ENCODE data around the gene GSN.

GSN gene

GRCh38 chr9:121246821-121247561 is 21.0 kb upstream of the GSN start:
- DNase-seq = no peak

DNA sequence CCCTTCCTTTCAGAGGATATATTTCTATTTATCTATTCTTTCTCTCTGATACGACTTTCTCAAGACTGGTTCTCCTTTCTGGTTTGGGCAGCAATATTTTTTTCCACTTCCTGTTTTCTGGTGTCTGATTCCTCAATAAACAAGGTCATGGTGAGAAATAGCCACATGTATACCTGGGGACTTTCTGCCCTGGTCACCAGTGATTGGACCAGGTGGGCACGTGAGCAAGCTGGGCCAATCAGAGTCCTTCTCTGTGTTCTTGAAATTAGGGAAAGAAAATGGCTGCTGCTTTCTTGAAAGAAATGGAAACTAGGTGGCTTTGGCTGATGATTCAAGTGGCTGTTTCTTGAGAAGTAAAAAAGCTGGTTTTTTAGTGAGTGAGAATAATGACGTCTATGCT is 18.4 kb upstream of the GSN start:
- no peak for DNase-seq

DNA sequence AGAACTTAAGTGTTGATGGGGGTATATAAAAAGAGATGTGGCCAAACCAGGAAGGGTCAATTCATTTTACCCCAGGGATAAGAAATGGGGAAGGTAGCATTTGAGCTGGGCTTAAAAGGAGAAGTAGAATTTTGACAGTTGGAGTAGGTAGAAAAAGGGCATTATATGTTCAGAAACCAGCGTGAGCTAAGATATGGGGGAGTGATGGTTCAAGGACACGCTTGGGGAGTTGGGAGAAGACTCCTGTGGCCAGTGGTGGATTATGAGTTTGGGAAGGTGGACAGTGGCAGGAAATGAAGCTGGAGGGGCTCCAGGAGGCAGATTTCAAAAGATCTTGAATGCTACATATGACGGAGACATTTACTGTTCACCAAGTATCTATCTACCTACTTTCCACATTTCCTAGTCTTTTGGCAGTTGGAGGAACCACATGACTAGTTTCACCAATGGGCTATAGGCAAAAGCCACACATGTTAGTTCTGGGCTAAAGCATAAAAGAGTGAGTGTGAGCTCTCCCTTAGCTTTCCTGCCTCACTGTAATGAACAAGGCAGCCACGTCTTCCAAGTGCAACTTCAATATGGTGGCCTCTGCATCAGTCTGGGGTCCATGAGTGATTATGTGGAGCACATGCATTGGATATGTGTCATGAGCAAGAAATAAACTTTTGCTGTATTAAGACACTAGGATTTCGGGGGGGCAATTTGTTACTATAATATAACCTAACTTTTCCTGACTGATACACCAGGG is 15.7 kb upstream of the GSN start:
- DNase-seq = no peak

GRCh38 chr9:121253162-121253561 is 14.8 kb upstream of the GSN start:
- no peak for DNase-seq

- no peak for DNase-seq
Observed at GRCh38 chr9:121253821-121254501, 14.0 kb upstream of the GSN start.

DNA sequence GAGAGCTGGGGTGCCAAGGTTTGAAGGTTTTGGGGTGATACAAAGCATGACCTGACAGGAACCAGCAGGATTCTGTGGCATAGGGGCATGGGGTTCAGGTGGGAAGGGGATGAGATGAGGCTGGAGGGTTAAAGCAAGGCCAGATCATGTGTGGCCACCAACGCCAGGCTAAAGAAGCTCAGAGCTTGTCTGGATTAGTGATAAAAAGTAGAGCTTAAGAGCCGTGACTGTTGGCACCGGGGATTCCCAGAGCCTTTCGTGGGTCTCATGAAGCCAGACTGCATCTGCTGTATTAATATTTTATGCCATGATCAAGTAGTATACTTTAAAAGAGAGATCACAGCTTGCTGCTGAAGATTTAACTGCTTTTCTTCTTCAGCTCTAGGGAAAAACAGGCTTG is 8.5 kb upstream of the GSN start:
- no peak for DNase-seq

DNA sequence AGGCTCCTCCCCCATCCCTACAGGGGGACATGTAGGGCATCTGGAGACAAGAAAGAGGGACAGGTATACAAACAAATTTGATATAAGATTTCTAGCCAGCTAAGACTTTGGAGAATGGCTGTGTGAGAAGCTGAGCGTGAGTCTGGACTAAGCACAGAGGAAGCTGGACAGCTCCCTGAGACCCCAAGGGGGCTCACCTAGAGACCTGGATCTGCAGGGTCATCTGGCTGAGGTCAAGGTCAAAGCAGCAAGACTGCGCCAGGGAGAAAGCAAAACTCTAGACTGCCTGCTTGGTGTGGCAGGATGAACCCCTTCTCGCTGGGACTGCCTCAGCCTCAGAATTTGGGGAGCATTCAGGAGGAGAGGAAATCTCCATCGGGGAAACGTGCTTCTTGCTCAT is 8.0 kb upstream of the GSN start:
- DNase-seq = no peak

- DNase-seq = no peak
Observed at GRCh38 chr9:121260457-121261106, 7.4 kb upstream of the GSN start.

- no peak for DNase-seq
Observed at GRCh38 chr9:121261107-121261460, 6.9 kb upstream of the GSN start.

GRCh38 chr9:121261755-121262154 is 6.2 kb upstream of the GSN start:
- DNase-seq = no peak

DNA sequence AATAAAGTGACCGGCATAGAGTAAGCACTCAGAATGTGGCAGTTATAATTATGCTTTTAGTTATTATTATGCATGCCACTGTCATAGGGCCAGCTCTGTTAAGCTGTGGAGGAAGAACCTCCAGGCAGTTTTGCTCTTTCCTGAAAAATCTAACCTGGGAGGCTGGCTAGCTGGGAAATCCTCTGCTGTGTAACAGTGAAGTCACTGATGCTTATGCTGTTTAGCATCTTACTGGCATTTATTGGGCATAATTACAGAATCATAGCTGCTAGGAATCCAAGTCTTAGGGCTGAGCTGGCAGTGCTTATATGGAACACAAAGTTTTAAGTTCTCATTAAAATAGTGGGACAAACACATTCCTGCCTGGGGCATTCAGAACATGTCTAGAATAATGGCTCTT is 5.5 kb upstream of the GSN start:
- no peak for DNase-seq

- no peak for DNase-seq
Observed at GRCh38 chr9:121262953-121263352, 5.0 kb upstream of the GSN start.

- DNase-seq = no peak
Observed at GRCh38 chr9:121266356-121266755, 1.6 kb upstream of the GSN start.

GRCh38 chr9:121266906-121267650 is 884 bp upstream of the GSN start:
- DNase-seq = no peak

- DNase-seq = no peak
Observed at GRCh38 chr9:121268598-121268850, 562 bp downstream of the GSN start.

GRCh38 chr9:121268851-121269641 is 1.1 kb downstream of the GSN start:
- DNase-seq = no peak

DNA sequence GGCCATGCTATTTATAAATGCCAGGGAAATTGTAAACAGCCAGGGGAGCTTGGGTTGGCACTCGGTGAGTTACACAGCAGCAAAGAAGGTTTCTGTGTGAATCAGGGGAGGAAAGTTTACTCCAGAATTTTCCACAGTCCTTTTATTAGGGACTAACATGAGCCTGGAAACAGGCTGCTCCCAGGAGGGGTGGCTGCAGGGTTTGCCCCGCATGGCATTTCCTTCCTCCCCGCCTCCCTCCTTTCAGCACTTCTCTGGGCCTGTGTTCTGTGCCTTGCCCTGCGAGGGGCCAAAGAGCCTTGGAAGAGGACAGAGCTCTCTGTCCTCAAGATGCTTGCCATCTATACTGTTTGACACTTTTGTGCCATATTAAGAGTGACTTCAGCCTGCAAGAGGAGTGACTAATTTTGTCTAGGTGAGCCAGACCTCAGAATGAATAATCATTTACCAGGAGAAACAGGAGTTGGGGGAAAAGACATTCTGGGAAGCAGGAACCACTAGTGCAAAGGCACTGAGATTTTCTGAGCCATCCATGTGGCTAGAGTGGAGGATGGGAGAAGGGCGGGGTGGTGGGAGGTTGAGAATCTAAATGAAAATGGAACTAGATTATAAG is 1.8 kb downstream of the GSN start:
- DNase-seq = no peak

DNA sequence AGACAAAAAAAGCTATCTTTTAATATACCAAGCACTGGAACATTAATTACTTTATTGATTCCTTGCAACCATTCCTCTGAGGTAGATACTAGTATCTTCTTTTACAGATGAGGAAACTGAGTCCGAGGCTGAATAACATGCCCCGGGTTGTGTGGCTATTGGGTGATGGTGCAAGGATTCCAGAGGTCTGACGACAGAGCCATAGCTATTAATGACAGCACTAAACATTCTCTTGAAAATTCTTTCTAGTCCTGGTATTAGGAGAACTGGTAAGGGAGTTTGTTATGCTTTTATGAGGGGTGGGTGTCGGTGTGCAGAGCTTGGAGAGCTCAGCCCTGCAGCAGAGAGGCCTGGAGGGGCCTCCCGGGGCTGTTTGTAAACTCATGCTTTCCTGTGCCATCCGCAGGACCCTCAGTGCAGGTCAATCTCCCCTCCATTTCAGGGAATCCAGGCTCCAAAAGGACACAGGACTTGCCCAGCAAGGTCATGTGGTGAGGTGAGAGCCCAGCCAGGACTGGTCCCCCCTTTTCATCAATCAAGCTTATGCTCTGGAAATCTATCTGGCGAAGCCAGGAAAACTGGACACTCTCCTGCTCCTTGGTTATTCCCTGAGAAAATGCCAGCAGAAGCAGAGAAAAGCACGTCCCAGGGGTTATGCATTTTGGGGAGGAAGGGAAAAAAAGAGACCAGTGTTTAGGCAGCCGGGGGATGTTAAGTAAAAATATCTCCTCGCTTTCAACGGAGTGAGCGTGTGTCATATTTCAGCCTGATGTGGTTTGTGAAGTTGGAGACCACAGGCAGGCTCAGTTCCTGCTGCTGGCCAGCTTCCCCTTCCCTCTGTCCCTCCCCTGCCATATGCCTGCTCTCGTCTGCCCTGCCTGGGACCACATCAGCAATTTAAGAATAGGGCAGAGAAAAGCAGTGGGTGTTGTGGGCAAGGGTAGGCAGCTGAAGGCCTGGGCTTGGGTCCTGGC is 3.7 kb downstream of the GSN start:
- DNase-seq = no peak

DNA sequence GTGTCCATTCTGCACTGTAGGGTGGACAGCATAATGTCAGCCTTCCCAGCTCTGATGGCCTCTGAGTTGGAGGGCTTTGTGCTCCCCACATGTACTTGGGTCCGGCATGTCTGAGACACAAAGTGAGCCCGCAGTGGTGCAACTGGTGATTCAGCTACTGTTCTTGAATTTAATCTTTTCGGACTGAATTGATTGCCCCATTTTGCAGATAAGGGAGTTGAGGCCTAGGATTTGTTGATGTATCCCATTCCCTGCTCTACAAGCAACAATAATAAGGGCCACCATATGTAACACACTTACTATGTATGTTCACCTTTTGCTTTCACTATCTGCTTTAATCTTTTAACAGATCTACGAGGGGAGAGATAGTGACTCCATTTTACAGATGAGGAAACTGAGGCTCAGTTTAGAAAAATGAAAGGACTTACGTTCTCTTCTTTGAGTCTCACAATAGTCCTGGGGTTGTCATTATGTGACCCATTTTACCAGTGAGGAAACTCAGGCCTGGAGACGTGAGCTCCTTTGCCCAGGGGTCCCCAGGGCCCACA is 4.5 kb downstream of the GSN start:
- DNase-seq = no peak

- no peak for DNase-seq
Observed at GRCh38 chr9:121273064-121273775, 5.3 kb downstream of the GSN start.

All from effector CD4-positive, alpha-beta T cell (primary cell).